ENCODE data around the gene LHFPL3.

DNA sequence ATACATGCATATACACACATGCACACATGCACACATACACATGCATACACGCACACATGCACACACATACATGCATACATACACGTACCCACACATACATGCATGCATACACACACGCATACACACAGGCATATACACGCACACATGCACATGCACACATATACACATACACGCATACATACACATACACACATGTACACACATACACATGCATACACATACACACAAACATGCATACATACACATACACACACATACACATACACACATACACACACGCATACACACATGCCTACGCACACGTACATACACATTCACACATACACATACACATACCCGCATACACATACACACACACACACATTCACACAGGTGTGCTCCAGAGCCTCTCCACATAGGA lies 604.6 kb downstream of the LHFPL3 start:
- TF ChIP-seq CTCF (conservative IDR thresholded peaks at IDR 0.05): no peak
- no peak for TF ChIP-seq ZFX (IDR thresholded peaks at IDR 0.05)

Data from C4-2B (cell line).